ENCODE results near the gene TNFSF13B.

The TNFSF13B gene

GRCh38 chr13:108278466-108278865 is 8.9 kb downstream of the TNFSF13B start:
- no peak for TF ChIP-seq CTCF (IDR thresholded peaks at IDR 0.05; ENCODE audit: borderline replicate concordance, control extremely low read depth, extremely low read depth, insufficient read depth, missing control alignments)
- DNase-seq (ENCODE audit: low spot score) = no peak
- in situ Hi-C loops (cut with MboI; ENCODE audit: low sequenced_read_pairs, unreplicated experiment) = no loop called here

- no peak for DNase-seq (ENCODE audit: low spot score)
- in situ Hi-C loops (cut with MboI; ENCODE audit: low sequenced_read_pairs, unreplicated experiment) = no loop called here
- TF ChIP-seq CTCF (IDR thresholded peaks at IDR 0.05; ENCODE audit: borderline replicate concordance, control extremely low read depth, extremely low read depth, insufficient read depth, missing control alignments) = no peak
Measured at GRCh38 chr13:108281901-108282300, 12.4 kb downstream of the TNFSF13B start.

GRCh38 chr13:108283110-108283509 is 13.6 kb downstream of the TNFSF13B start:
- DNase-seq (ENCODE audit: low spot score) = no peak
- TF ChIP-seq CTCF (IDR thresholded peaks at IDR 0.05; ENCODE audit: borderline replicate concordance, control extremely low read depth, extremely low read depth, insufficient read depth, missing control alignments) = no peak
- in situ Hi-C loops (cut with MboI; ENCODE audit: low sequenced_read_pairs, unreplicated experiment) = no loop called here

- no peak for DNase-seq (ENCODE audit: low spot score)
- TF ChIP-seq CTCF (IDR thresholded peaks at IDR 0.05; ENCODE audit: borderline replicate concordance, control extremely low read depth, extremely low read depth, insufficient read depth, missing control alignments) = no peak
Measured at GRCh38 chr13:108288741-108289140, 19.2 kb downstream of the TNFSF13B start.

GRCh38 chr13:108289819-108290218 is 20.3 kb downstream of the TNFSF13B start:
- no peak for TF ChIP-seq CTCF (IDR thresholded peaks at IDR 0.05; ENCODE audit: borderline replicate concordance, control extremely low read depth, extremely low read depth, insufficient read depth, missing control alignments)
- DNase-seq (ENCODE audit: low spot score) = no peak
- in situ Hi-C loops (cut with MboI; ENCODE audit: low sequenced_read_pairs, unreplicated experiment) = no loop called here

More at GRCh38 chr13:108288741-108289140, 19.2 kb downstream of the TNFSF13B start:
- in situ Hi-C loops (cut with MboI; ENCODE audit: low sequenced_read_pairs, unreplicated experiment) = no loop called here

- no peak for TF ChIP-seq CTCF (IDR thresholded peaks at IDR 0.05; ENCODE audit: borderline replicate concordance, control extremely low read depth, extremely low read depth, insufficient read depth, missing control alignments)
- DNase-seq (ENCODE audit: low spot score) = no peak
- in situ Hi-C loops (cut with MboI; ENCODE audit: low sequenced_read_pairs, unreplicated experiment) = no loop called here
Measured at GRCh38 chr13:108297114-108297513, 27.6 kb downstream of the TNFSF13B start.

GRCh38 chr13:108302279-108302678 is 32.8 kb downstream of the TNFSF13B start:
- DNase-seq (ENCODE audit: low spot score) = no peak
- no peak for TF ChIP-seq CTCF (IDR thresholded peaks at IDR 0.05; ENCODE audit: borderline replicate concordance, control extremely low read depth, extremely low read depth, insufficient read depth, missing control alignments)
- in situ Hi-C loops (cut with MboI; ENCODE audit: low sequenced_read_pairs, unreplicated experiment) = no loop called here
